Endothelial cell of umbilical vein (primary cell): ENCODE data around the gene NPAT. TPM values are rescaled to one million over a fixed set of nuclear protein-coding genes. Genes with fewer than 3 reads are reported as not detected.

ENCODE experiments used
- BruUV-seq: library from RNA; stranded (reverse); fragments of 400-500 nt; replicated peaks from 2 replicates; lab custom pipeline; 2021; lab: Mats Ljungman, UMichigan
- CTCF ChIA-PET: fragments of 300-600, 350-600 bp; sonication (Branson Sonifier 250); formaldehyde crosslinking; loops from one replicate; lab custom pipeline; 2021; ENCODE audit warnings: antibody characterized with exemption, inconsistent platforms; lab: Charles Lee
- POLR2A ChIA-PET: fragments of 300-600, 350-600 bp; sonication (Branson Sonifier 250); formaldehyde crosslinking; loops from one replicate; lab custom pipeline; 2021; ENCODE audit warnings: antibody characterized with exemption, inconsistent platforms; lab: Charles Lee
- DNase-seq: peaks from one replicate; pipeline ENCODE4 v3.0.0-alpha.2; 2011; ENCODE audit warnings: low read depth, low spot score
- FAIRE-seq: peaks from 2 replicates; lab custom pipeline; 2011; peaks lifted over from hg19 to GRCh38; lab: Jason Lieb, UNC
- H2AFZ ChIP-seq: 2 replicates; pipeline ENCODE4 v1.6.0; 2012; ENCODE audit warnings: low read depth, low read length, control low read depth, inconsistent platforms
- H3K27ac ChIP-seq: 2 replicates; pipeline ENCODE4 v1.5.1; 2011; ENCODE audit warnings: low read depth, mild to moderate bottlenecking, control low read depth, low read length, moderate library complexity; ENCODE audit not compliant: insufficient read depth
- H3K27me3 ChIP-seq, 2 experiments: 2 replicates each; pipeline versions ENCODE4 v1.6.0 to v1.6.1; 2011; ENCODE audit warnings: low read length in 2 of 2, mixed read lengths in 1 of 2; ENCODE audit not compliant: control insufficient read depth in 2 of 2, insufficient read depth in 2 of 2
- H3K36me3 ChIP-seq, 2 experiments: 2 replicates in 1 of 2; 3 replicates in 1 of 2; pipeline ENCODE4 v1.5.1; 2011; ENCODE audit warnings: low read length in 2 of 2, mild to moderate bottlenecking in 1 of 2, moderate library complexity in 1 of 2; ENCODE audit not compliant: control insufficient read depth in 2 of 2, insufficient read depth in 2 of 2; ENCODE audit errors: extremely low read depth in 1 of 2
- H3K4me1 ChIP-seq: 3 replicates; pipeline ENCODE4 v1.5.1; 2011; ENCODE audit warnings: mild to moderate bottlenecking, low read length; ENCODE audit not compliant: control insufficient read depth, insufficient read depth; ENCODE audit errors: extremely low read depth
- H3K4me2 ChIP-seq: 2 replicates; pipeline ENCODE4 v1.6.1; 2011; ENCODE audit warnings: low read length, control low read depth, mixed read lengths; ENCODE audit not compliant: insufficient read depth
- H3K4me3 ChIP-seq, 3 experiments: fragments of 200-600 bp in 1 of 3; sonication (generic), shearing (Covaris generic) in 1 of 3; replicated peaks in 1 of 3; 2 replicates each; pipeline ENCODE4 v1.5.1; 2011 to 2016; ENCODE audit warnings: control low read depth in 3 of 3, low read length in 3 of 3, mild to moderate bottlenecking in 2 of 3, inconsistent platforms in 1 of 3, low read depth in 1 of 3, moderate library complexity in 1 of 3; ENCODE audit not compliant: insufficient read depth in 1 of 3
- H3K79me2 ChIP-seq: 2 replicates; pipeline ENCODE4 v1.6.0; 2012; ENCODE audit warnings: low read length, inconsistent platforms; ENCODE audit not compliant: control insufficient read depth, insufficient read depth
- H3K9ac ChIP-seq: replicated peaks from 2 replicates; pipeline ENCODE3; 2011; ENCODE audit warnings: low read length, control low read depth; ENCODE audit not compliant: insufficient read depth; ENCODE audit errors: extremely low read depth
- H3K9me1 ChIP-seq: replicated peaks from 3 replicates; pipeline ENCODE4 v1.6.0; 2011; ENCODE audit warnings: mild to moderate bottlenecking, low read length; ENCODE audit not compliant: control insufficient read depth, insufficient read depth; ENCODE audit errors: extremely low read depth
- H3K9me3 ChIP-seq: replicated peaks from 2 replicates; pipeline ENCODE4 v1.5.1; 2012; ENCODE audit warnings: low read length, inconsistent platforms; ENCODE audit not compliant: control insufficient read depth, insufficient read depth
- H4K20me1 ChIP-seq: replicated peaks from 2 replicates; pipeline ENCODE3; 2011; ENCODE audit warnings: mild to moderate bottlenecking, low read length; ENCODE audit not compliant: control insufficient read depth, insufficient read depth; ENCODE audit errors: extremely low read depth
- CTCF ChIP-seq, 2 donors: IDR thresholded peaks; 1 replicate in 1 of 2; 2 replicates in 1 of 2; pipeline ENCODE4 v1.5.1; 2011; ENCODE audit warnings: low read length in 2 of 2, mild to moderate bottlenecking in 2 of 2, moderate library complexity in 2 of 2, control low read depth in 1 of 2, inconsistent platforms in 1 of 2, low read depth in 1 of 2; ENCODE audit not compliant: insufficient read depth in 1 of 2; ENCODE audit errors: extremely low read depth in 1 of 2
- EZH2 ChIP-seq: IDR thresholded peaks from 2 replicates; pipeline ENCODE4 v1.6.1; 2012; ENCODE audit warnings: borderline replicate concordance, low read depth, mild to moderate bottlenecking, moderate library complexity, low read length, inconsistent platforms; ENCODE audit not compliant: severe bottlenecking
- FOS ChIP-seq: IDR thresholded peaks from 2 replicates; pipeline ENCODE4 v1.6.1; 2011; ENCODE audit warnings: mild to moderate bottlenecking, low read length, moderate library complexity, borderline replicate concordance; ENCODE audit not compliant: insufficient read depth
- GATA2 ChIP-seq: IDR thresholded peaks from 2 replicates; pipeline ENCODE4 v1.7.0; 2011; ENCODE audit warnings: low read depth, mild to moderate bottlenecking, moderate library complexity, mixed read lengths, low read length; ENCODE audit not compliant: insufficient read length, insufficient read depth
- JUN ChIP-seq: IDR thresholded peaks from 2 replicates; pipeline ENCODE4 v1.6.1; 2011; ENCODE audit warnings: borderline replicate concordance, low read depth; ENCODE audit not compliant: insufficient read length, insufficient read depth
- MAX ChIP-seq: IDR thresholded peaks from 2 replicates; pipeline ENCODE4 v1.6.1; 2011; ENCODE audit not compliant: insufficient read depth, insufficient read length
- MYC ChIP-seq: IDR thresholded peaks from one replicate; pipeline ENCODE4 v1.6.1; 2011; ENCODE audit warnings: mild to moderate bottlenecking, low read depth, low read length
- POLR2A ChIP-seq: IDR thresholded peaks from 2 replicates; pipeline ENCODE4 v1.6.1; 2012; ENCODE audit warnings: low read depth, mild to moderate bottlenecking, control low read depth, low read length
- POLR2AphosphoS5 ChIP-seq: IDR thresholded peaks from 2 replicates; pipeline ENCODE4 v1.6.1; 2012; ENCODE audit warnings: low read depth, mild to moderate bottlenecking, control low read depth, low read length, moderate library complexity; ENCODE audit not compliant: insufficient read depth
- dilution Hi-C: fragments of 300-500 bp; cut with MboI; formaldehyde crosslinking; loops from one replicate; pipeline ENCODE4 v1.15.0; 2019; ENCODE audit warnings: low sequenced_read_pairs; ENCODE audit not compliant: extremely low pct_ligation_motif_present
- intact Hi-C: fragments of 100-400 bp; cut with micrococcal nuclease; formaldehyde crosslinking; loops from one replicate; pipeline ENCODE4 v1.10.0; 2022
- polyA plus RNA-seq, 4 experiments: library from polyadenylated mRNA; depleted of rRNA in 3 of 4; stranded (reverse) in 3 of 4; unstranded in 1 of 4; fragments of >200 nt; gene quantifications; 2 replicates each; pipeline versions ENCODE4 v1.2.1 to v1.2.3, GENCODE V29; 2011 to 2012; ENCODE audit warnings: missing spikeins in 1 of 4
- total RNA-seq: library from RNA; stranded (reverse); gene quantifications from 2 replicates; pipeline ENCODE4 v1.2.3, GENCODE V29; 2021

Gene NPAT
- total and polyA plus RNA-seq, 2 donors (not counting 3 experiments of a cell fraction or from before 2014, with no cell fraction given) = 4.4 to 19.0 TPM

- H3K27ac ChIP-seq = no peak overlapping the region
- peaks cover 12 to 25% of the 10 kb centered on the region in 2 experiments for H3K36me3 ChIP-seq
- dilution Hi-C loops = no loop called here
Measured at GRCh38 chr11:108203075-108203474, 19.4 kb downstream of the NPAT start.

More at GRCh38 chr11:108203075-108203474, 19.4 kb downstream of the NPAT start:
- H3K27me3 ChIP-seq = no peaks in the 10 kb centered on the region
- H2AFZ ChIP-seq = no peak overlapping the region
- no peak overlapping the region for H3K4me2 ChIP-seq
- TF ChIP-seq FOS (no peak), MAX (no peak), JUN (no peak), POLR2A (no peak), GATA2 (no peak), POLR2AphosphoS5 (no peak), CTCF (IDR thresholded peaks at IDR 0.05; ENCODE audit: extremely low read depth in 1 of 2, insufficient read depth in 1 of 2, low read depth in 1 of 2, low read length in 2 of 2) (no peak), EZH2 (no peak), MYC (no peak)
- peaks cover 37% of the 10 kb centered on the region for H3K79me2 ChIP-seq
- no peaks in the 10 kb centered on the region for H4K20me1 ChIP-seq
- intact Hi-C loops = no loop called here
- ChIA-PET CTCF (no interaction called here), POLR2A (no interaction called here)
- FAIRE-seq = no peak
- H3K9ac ChIP-seq = no peak overlapping the region
- H3K9me1 ChIP-seq = no peaks in the 10 kb centered on the region
- H3K4me3 ChIP-seq = no peak overlapping the region
- BruUV-seq = no TSS peak
- H3K4me1 ChIP-seq = no peaks in the 10 kb centered on the region
- no peak for DNase-seq
- no peaks in the 10 kb centered on the region for H3K9me3 ChIP-seq
